Breast epithelium (tissue), 3 donors: ENCODE measurements around the gene SPP1.

Experiments used
- POLR2AphosphoS5 ChIP-seq, 3 donors: sonication (generic); formaldehyde crosslinking; IDR thresholded peaks; one replicate each; pipeline ENCODE4 v1.6.1; 2017; ENCODE audit warnings: antibody characterized with exemption in 3 of 3
- TF ChIP-seq, protein P1 (sequence below), 3 donors: fragments of 450-650 bp; IDR thresholded peaks; one replicate each; pipeline ENCODE4 v1.5.1; 2016 to 2017; ENCODE audit warnings: antibody characterized with exemption in 3 of 3, mild to moderate bottlenecking in 3 of 3, moderate library complexity in 3 of 3

- TF ChIP-seq, protein P1, sequence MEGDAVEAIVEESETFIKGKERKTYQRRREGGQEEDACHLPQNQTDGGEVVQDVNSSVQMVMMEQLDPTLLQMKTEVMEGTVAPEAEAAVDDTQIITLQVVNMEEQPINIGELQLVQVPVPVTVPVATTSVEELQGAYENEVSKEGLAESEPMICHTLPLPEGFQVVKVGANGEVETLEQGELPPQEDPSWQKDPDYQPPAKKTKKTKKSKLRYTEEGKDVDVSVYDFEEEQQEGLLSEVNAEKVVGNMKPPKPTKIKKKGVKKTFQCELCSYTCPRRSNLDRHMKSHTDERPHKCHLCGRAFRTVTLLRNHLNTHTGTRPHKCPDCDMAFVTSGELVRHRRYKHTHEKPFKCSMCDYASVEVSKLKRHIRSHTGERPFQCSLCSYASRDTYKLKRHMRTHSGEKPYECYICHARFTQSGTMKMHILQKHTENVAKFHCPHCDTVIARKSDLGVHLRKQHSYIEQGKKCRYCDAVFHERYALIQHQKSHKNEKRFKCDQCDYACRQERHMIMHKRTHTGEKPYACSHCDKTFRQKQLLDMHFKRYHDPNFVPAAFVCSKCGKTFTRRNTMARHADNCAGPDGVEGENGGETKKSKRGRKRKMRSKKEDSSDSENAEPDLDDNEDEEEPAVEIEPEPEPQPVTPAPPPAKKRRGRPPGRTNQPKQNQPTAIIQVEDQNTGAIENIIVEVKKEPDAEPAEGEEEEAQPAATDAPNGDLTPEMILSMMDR (IDR thresholded peaks at IDR 0.05) = peak in 2 of 3 donors; percentile 17 to 19
- no peak for TF ChIP-seq POLR2AphosphoS5 (IDR thresholded peaks at IDR 0.05)
Measured at GRCh38 chr4:87985097-87985886, 9.8 kb downstream of the SPP1 start.
